Neural cell (in vitro differentiated cells): Measurements from ENCODE around the gene CEACAM19. TPM values are rescaled to one million over a fixed set of nuclear protein-coding genes. Genes with fewer than 3 reads are reported as not detected.

Source experiments
- H2AFZ ChIP-seq: fragments of 200-600, 300-800 bp; sonication (generic), shearing (Covaris generic); 2 replicates; pipeline ENCODE4 v1.6.0; 2014; ENCODE audit warnings: low read depth, mild to moderate bottlenecking, antibody characterized with exemption, low read length, moderate library complexity
- H3F3A ChIP-seq: fragments of 200-600 bp; shearing (Covaris generic); 2 replicates; pipeline ENCODE4 v1.6.1; 2016; ENCODE audit warnings: mild to moderate bottlenecking, moderate library complexity, mixed read lengths, antibody characterized with exemption, low read length; ENCODE audit not compliant: insufficient read depth, poor library complexity, severe bottlenecking
- H3K27ac ChIP-seq: fragments of 200-600, 300-800 bp; sonication (generic), shearing (Covaris generic); 2 replicates; pipeline ENCODE4 v1.5.1; 2014; ENCODE audit warnings: mild to moderate bottlenecking, low read length, moderate library complexity
- H3K27me3 ChIP-seq: fragments of 300-800, 200-600 bp; sonication (generic), shearing (Covaris generic); 2 replicates; pipeline ENCODE4 v1.6.0; 2014; ENCODE audit warnings: mild to moderate bottlenecking, low read depth, low read length, moderate library complexity; ENCODE audit not compliant: insufficient read depth
- H3K36me3 ChIP-seq: fragments of 300-800, 200-600 bp; sonication (generic), shearing (Covaris generic); 2 replicates; pipeline ENCODE4 v1.5.1; 2014; ENCODE audit warnings: mild to moderate bottlenecking, antibody characterized with exemption, low read length, moderate library complexity; ENCODE audit not compliant: insufficient read depth
- H3K4me2 ChIP-seq: fragments of 300-800, 200-600 bp; sonication (generic), shearing (Covaris generic); 2 replicates; pipeline ENCODE4 v1.6.0; 2014; ENCODE audit warnings: mild to moderate bottlenecking, low read length
- H3K4me3 ChIP-seq: fragments of 300-800, 200-600 bp; sonication (generic), shearing (Covaris generic); 2 replicates; pipeline ENCODE4 v1.5.1; 2014; ENCODE audit warnings: mild to moderate bottlenecking, low read length, moderate library complexity
- H3K79me2 ChIP-seq: fragments of 200-600 bp; shearing (Covaris generic); replicated peaks from 2 replicates; pipeline ENCODE4 v1.6.0; 2014; ENCODE audit warnings: mild to moderate bottlenecking, low read length, moderate library complexity; ENCODE audit not compliant: insufficient read depth
- H3K9ac ChIP-seq: fragments of 300-800, 200-600 bp; sonication (generic), shearing (Covaris generic); 2 replicates; pipeline ENCODE4 v1.6.1; 2016; ENCODE audit warnings: mild to moderate bottlenecking, low read length, mixed read lengths
- H3K9me2 ChIP-seq: fragments of 200-600 bp; shearing (Covaris generic); 2 replicates; pipeline ENCODE4 v1.6.1; 2016; ENCODE audit warnings: mild to moderate bottlenecking, low read length, mixed read lengths; ENCODE audit not compliant: insufficient read depth
- H3K9me3 ChIP-seq: fragments of 200-600, 300-800 bp; sonication (generic), shearing (Covaris generic); 2 replicates; pipeline ENCODE4 v1.6.1; 2016; ENCODE audit warnings: mild to moderate bottlenecking, mixed run types, low read length, moderate library complexity, mixed read lengths
- H4K20me1 ChIP-seq: fragments of 200-600 bp; shearing (Covaris generic); 2 replicates; pipeline ENCODE4 v1.6.1; 2016; ENCODE audit warnings: mild to moderate bottlenecking, mixed run types; ENCODE audit not compliant: insufficient read depth
- CTCF ChIP-seq: fragments of 450-650 bp; IDR thresholded peaks from 2 replicates; pipeline ENCODE4 v1.5.1; 2014; ENCODE audit warnings: antibody characterized with exemption, mild to moderate bottlenecking, moderate library complexity; ENCODE audit not compliant: poor library complexity, severe bottlenecking
- EP300 ChIP-seq: fragments of 450-650 bp; conservative IDR thresholded peaks from 2 replicates; pipeline ENCODE4 v1.6.1; 2014; ENCODE audit warnings: antibody characterized with exemption, mild to moderate bottlenecking, moderate library complexity; ENCODE audit not compliant: poor library complexity, severe bottlenecking
- EZH2 ChIP-seq: fragments of 200-600, 300-800 bp; shearing (Covaris generic), sonication (generic); IDR thresholded peaks from 2 replicates; pipeline ENCODE4 v1.6.1; 2014; ENCODE audit warnings: antibody characterized with exemption, low read length, borderline replicate concordance, mild to moderate bottlenecking; ENCODE audit not compliant: insufficient read depth, poor library complexity, severe bottlenecking
- MXI1 ChIP-seq: fragments of 450-650 bp; conservative IDR thresholded peaks from 2 replicates; pipeline ENCODE4 v1.6.1; 2014; ENCODE audit warnings: antibody characterized with exemption, mild to moderate bottlenecking; ENCODE audit not compliant: poor library complexity, severe bottlenecking
- POLR2AphosphoS5 ChIP-seq: IDR thresholded peaks from 2 replicates; pipeline ENCODE4 v1.6.1; 2012
- RAD21 ChIP-seq: fragments of 450-650 bp; conservative IDR thresholded peaks from 2 replicates; pipeline ENCODE4 v1.6.1; 2014; ENCODE audit warnings: antibody characterized with exemption, mild to moderate bottlenecking, moderate library complexity
- SMC3 ChIP-seq: fragments of 450-650 bp; conservative IDR thresholded peaks from 2 replicates; pipeline ENCODE4 v1.6.1; 2014; ENCODE audit warnings: antibody characterized with exemption, mild to moderate bottlenecking, moderate library complexity; ENCODE audit not compliant: poor library complexity
- TAF1 ChIP-seq: IDR thresholded peaks from 2 replicates; pipeline ENCODE4 v1.6.1; 2012; ENCODE audit warnings: low read depth
- polyA plus RNA-seq: library from polyadenylated mRNA; depleted of rRNA; stranded (reverse); fragments of >200 nt; gene quantifications from 2 replicates; pipeline ENCODE4 v1.2.3, GENCODE V29; 2014
- TF ChIP-seq, protein P1 (sequence below): IDR thresholded peaks from 2 replicates; pipeline ENCODE4 v1.6.1; 2012; ENCODE audit warnings: borderline replicate concordance

The CEACAM19 gene
- polyA plus RNA-seq, 1 donor from 2014 or later, result 1.9 TPM

- no peak overlapping the region for H3K27ac ChIP-seq
- TF ChIP-seq MXI1 (no peak), SMC3 (no peak), EZH2 (no peak), CTCF (no peak), RAD21 (no peak), TAF1 (no peak), EP300 (no peak), POLR2AphosphoS5 (no peak)
- TF ChIP-seq, protein P1, sequence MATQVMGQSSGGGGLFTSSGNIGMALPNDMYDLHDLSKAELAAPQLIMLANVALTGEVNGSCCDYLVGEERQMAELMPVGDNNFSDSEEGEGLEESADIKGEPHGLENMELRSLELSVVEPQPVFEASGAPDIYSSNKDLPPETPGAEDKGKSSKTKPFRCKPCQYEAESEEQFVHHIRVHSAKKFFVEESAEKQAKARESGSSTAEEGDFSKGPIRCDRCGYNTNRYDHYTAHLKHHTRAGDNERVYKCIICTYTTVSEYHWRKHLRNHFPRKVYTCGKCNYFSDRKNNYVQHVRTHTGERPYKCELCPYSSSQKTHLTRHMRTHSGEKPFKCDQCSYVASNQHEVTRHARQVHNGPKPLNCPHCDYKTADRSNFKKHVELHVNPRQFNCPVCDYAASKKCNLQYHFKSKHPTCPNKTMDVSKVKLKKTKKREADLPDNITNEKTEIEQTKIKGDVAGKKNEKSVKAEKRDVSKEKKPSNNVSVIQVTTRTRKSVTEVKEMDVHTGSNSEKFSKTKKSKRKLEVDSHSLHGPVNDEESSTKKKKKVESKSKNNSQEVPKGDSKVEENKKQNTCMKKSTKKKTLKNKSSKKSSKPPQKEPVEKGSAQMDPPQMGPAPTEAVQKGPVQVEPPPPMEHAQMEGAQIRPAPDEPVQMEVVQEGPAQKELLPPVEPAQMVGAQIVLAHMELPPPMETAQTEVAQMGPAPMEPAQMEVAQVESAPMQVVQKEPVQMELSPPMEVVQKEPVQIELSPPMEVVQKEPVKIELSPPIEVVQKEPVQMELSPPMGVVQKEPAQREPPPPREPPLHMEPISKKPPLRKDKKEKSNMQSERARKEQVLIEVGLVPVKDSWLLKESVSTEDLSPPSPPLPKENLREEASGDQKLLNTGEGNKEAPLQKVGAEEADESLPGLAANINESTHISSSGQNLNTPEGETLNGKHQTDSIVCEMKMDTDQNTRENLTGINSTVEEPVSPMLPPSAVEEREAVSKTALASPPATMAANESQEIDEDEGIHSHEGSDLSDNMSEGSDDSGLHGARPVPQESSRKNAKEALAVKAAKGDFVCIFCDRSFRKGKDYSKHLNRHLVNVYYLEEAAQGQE, result no peak
- no peak overlapping the region for H2AFZ ChIP-seq
- no peak overlapping the region for H3K4me3 ChIP-seq
- no peak overlapping the region for H3K4me2 ChIP-seq
- H3K36me3 ChIP-seq, result peaks cover 5% of the 10 kb centered on the region
- no peaks in the 10 kb centered on the region for H3K9me3 ChIP-seq
- H3K9me2 ChIP-seq, result no peaks in the 10 kb centered on the region
- no peaks in the 10 kb centered on the region for H3K79me2 ChIP-seq
- H3K9ac ChIP-seq, result no peak overlapping the region
- no peaks in the 10 kb centered on the region for H3K27me3 ChIP-seq
- H3F3A ChIP-seq, result no peaks in the 10 kb centered on the region
- no peaks in the 10 kb centered on the region for H4K20me1 ChIP-seq
Measured at GRCh38 chr19:44661904-44662303, 9.4 kb upstream of the CEACAM19 start.

- no peak overlapping the region for H3K4me2 ChIP-seq
- peaks cover 5% of the 10 kb centered on the region for H3K36me3 ChIP-seq
- no peaks in the 10 kb centered on the region for H3K9me2 ChIP-seq
- H3K9me3 ChIP-seq, result no peaks in the 10 kb centered on the region
- no peaks in the 10 kb centered on the region for H4K20me1 ChIP-seq
- no peak overlapping the region for H3K4me3 ChIP-seq
- no peak overlapping the region for H2AFZ ChIP-seq
- TF ChIP-seq CTCF, result no peak
- TF ChIP-seq POLR2AphosphoS5, result no peak
- no peak for TF ChIP-seq MXI1
- TF ChIP-seq TAF1, result no peak
- TF ChIP-seq EP300, result no peak
- TF ChIP-seq SMC3, result no peak
- TF ChIP-seq, protein P1, result no peak
- TF ChIP-seq EZH2, result no peak
- TF ChIP-seq RAD21, result no peak
- no peaks in the 10 kb centered on the region for H3K79me2 ChIP-seq
- H3K27ac ChIP-seq, result no peak overlapping the region
- no peak overlapping the region for H3K9ac ChIP-seq
- H3F3A ChIP-seq, result no peaks in the 10 kb centered on the region
- H3K27me3 ChIP-seq, result no peaks in the 10 kb centered on the region
Measured at GRCh38 chr19:44662691-44663385, 8.4 kb upstream of the CEACAM19 start.
